ENCODE results near the gene ADGRD1.

The ADGRD1 gene

GRCh38 chr12:131141514-131141913 is 187.8 kb downstream of the ADGRD1 start:
- no peak for DNase-seq

- no peak for DNase-seq
Observed at GRCh38 chr12:131142891-131143657, 189.4 kb downstream of the ADGRD1 start.

GRCh38 chr12:131146173-131146675 is 192.5 kb downstream of the ADGRD1 start:
- no peak for DNase-seq

- DNase-seq, result no peak
Observed at GRCh38 chr12:131147293-131147692, 193.6 kb downstream of the ADGRD1 start.

GRCh38 chr12:131147894-131148293 is 194.2 kb downstream of the ADGRD1 start:
- DNase-seq, result no peak

GRCh38 chr12:131151558-131152345 is 198.0 kb downstream of the ADGRD1 start:
- DNase-seq, result no peak

- DNase-seq, result no peak
Observed at GRCh38 chr12:131152587-131152986, 198.9 kb downstream of the ADGRD1 start.

GRCh38 chr12:131153016-131153415 is 199.3 kb downstream of the ADGRD1 start:
- DNase-seq, result no peak

GRCh38 chr12:131153956-131154355 is 200.2 kb downstream of the ADGRD1 start:
- no peak for DNase-seq

- no peak for DNase-seq
Observed at GRCh38 chr12:131155131-131155530, 201.4 kb downstream of the ADGRD1 start.

- no peak for DNase-seq
Observed at GRCh38 chr12:131157743-131158142, 204.0 kb downstream of the ADGRD1 start.

- DNase-seq, result no peak
Observed at GRCh38 chr12:131159660-131160059, 206.0 kb downstream of the ADGRD1 start.

- DNase-seq, result no peak
Observed at GRCh38 chr12:131162113-131162512, 208.4 kb downstream of the ADGRD1 start.

- DNase-seq, result no peak
Observed at GRCh38 chr12:131163189-131163738, 209.6 kb downstream of the ADGRD1 start.

- no peak for DNase-seq
Observed at GRCh38 chr12:131164096-131164872, 210.6 kb downstream of the ADGRD1 start.

GRCh38 chr12:131166717-131167116 is 213.0 kb downstream of the ADGRD1 start:
- DNase-seq, result no peak

GRCh38 chr12:131167334-131167733 is 213.6 kb downstream of the ADGRD1 start:
- peak; percentile 8 for DNase-seq

GRCh38 chr12:131171029-131171428 is 217.3 kb downstream of the ADGRD1 start:
- peak; percentile 11 for DNase-seq

GRCh38 chr12:131174901-131175300 is 221.2 kb downstream of the ADGRD1 start:
- DNase-seq, result no peak

- DNase-seq, result no peak
Observed at GRCh38 chr12:131176266-131176665, 222.6 kb downstream of the ADGRD1 start.

GRCh38 chr12:131176926-131177325 is 223.2 kb downstream of the ADGRD1 start:
- no peak for DNase-seq

GRCh38 chr12:131177599-131177998 is 223.9 kb downstream of the ADGRD1 start:
- DNase-seq, result no peak

GRCh38 chr12:131187602-131188001 is 233.9 kb downstream of the ADGRD1 start:
- no peak for DNase-seq

Data from fibroblast of skin of right quadriceps (primary cell).